Mesenteric fat pad (tissue), 1 donor: ENCODE data around the gene SNX20. TPM values are rescaled to one million over a fixed set of nuclear protein-coding genes. Genes with fewer than 3 reads are reported as not detected.

ENCODE experiments used
- DNase-seq: peaks from one replicate; pipeline ENCODE4 v3.0.0-alpha.2; 2020; ENCODE audit warnings: low spot score
- total RNA-seq: library from RNA; stranded (reverse); fragmentation: NEBNext Ultra II Directional; extraction: Animal tissue kit (Norgen Biotek cat#: 25700); gene quantifications from one replicate; pipeline ENCODE4 v1.2.1, GENCODE V29; 2021
- donor health status: DM: yes; HTN: yes; CAD: no.

Gene SNX20
- total RNA-seq, 1 donor from 2014 or later: 3.6 TPM

DNA sequence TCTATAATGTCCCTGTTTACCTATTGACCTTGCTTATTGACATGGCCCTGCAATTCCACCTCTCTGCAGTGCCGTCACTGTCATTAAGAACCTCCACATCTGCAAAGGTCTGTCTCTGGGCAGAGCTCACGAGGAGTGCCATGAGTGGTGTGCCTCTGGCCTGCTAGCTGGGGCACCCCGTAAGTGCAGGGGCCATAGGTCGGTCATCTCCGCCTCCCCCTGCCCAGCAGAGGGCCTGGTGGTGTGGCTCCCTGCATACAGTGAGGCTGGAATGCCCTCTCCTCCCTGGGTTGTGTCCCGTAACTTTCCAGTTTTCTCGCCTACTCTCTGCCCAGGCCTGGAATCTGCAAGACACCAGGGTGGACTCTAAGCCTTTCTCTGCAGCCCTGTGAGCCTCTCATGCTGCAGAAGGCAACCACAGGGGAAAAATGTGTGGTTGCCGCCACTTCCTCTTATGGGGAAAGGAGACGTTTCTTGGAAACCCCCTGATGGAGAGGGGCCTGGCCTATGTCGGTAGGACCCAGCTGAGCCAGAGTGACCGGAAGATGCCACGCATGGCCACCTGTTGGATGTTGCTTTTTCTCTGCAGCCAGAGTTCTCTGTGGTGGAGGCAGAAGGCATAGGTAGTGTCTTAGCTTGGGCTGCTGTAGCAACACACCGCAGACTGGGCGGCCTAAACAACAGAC lies 2.7 kb upstream of the SNX20 start:
- no peak for DNase-seq

- peak; percentile 47 for DNase-seq
These were observed 587 bp downstream of the SNX20 start for GRCh38 chr16:50680556-50680893.

DNA sequence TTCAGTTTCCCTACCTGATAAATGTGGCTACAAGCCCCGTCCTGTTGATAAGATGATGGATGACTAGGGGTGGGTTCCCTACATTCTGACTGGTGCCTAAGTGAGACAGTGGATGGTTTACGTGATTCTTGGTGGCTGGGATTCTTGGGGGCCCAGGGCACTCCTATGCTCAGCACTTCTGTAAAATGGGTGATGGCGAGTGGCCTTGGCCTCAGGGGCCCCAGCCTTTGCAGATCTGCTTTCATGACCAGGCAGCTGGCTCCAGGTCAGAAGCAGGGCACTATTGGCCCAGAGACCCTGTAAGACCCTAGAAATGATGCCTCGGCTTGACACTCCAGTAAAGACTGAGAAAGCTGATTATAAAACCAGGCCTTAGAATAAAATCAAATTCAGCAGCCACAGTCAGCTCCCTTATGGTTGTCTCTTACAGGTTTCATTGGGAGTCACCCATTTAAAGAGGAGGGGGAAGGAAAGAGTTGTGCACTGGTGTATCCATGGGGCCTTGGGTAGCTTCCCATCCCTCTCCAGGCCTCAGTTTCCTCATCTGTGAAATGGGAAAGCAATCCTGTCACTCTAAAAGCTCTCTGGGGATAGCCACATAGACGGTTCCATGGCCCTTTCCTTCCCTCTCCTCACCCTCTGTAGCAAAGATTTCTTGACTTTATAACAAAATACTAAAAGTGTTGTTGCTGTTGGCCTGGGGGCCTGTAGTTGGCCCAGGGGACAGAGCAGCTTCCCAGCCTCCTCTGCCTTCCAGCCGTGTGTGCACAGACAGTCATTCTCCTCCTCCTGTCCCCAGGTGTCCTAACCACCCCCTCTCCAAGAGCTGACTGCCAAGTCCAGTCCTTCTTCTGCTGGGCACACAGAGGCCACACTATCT lies 1.2 kb downstream of the SNX20 start:
- peak; percentile 76 for DNase-seq

GRCh38 chr16:50679266-50679665 lies 1.8 kb downstream of the SNX20 start:
- DNase-seq: peak; percentile 68

GRCh38 chr16:50678531-50678930 lies 2.6 kb downstream of the SNX20 start:
- DNase-seq: no peak

GRCh38 chr16:50677351-50677750 lies 3.8 kb downstream of the SNX20 start:
- no peak for DNase-seq

DNA sequence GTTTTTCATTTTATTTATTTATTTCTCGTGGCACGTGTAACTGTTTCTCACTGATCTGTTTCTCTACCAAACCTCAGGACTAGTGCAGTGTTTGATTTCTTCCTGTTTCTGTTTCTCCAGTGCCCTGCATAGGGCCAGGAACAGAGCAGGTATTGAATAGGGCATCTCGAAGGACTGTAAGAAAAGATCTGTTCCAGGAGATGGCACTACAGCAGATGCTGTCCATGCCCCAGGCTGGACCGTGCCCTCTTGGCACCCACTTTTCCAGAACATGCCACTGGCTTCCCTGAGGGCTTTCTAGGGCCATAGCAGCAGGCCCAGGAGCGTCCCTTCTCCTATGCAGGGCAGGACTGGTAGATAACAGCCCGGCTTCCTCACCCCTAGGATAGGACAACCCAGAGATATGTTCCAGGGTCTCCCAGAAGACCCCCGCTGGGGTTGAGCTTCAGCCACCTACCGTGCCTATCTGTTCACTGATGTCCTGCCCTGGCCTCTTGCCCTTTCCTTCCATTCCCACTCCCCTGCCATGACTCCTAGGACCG lies 4.4 kb downstream of the SNX20 start:
- no peak for DNase-seq

DNA sequence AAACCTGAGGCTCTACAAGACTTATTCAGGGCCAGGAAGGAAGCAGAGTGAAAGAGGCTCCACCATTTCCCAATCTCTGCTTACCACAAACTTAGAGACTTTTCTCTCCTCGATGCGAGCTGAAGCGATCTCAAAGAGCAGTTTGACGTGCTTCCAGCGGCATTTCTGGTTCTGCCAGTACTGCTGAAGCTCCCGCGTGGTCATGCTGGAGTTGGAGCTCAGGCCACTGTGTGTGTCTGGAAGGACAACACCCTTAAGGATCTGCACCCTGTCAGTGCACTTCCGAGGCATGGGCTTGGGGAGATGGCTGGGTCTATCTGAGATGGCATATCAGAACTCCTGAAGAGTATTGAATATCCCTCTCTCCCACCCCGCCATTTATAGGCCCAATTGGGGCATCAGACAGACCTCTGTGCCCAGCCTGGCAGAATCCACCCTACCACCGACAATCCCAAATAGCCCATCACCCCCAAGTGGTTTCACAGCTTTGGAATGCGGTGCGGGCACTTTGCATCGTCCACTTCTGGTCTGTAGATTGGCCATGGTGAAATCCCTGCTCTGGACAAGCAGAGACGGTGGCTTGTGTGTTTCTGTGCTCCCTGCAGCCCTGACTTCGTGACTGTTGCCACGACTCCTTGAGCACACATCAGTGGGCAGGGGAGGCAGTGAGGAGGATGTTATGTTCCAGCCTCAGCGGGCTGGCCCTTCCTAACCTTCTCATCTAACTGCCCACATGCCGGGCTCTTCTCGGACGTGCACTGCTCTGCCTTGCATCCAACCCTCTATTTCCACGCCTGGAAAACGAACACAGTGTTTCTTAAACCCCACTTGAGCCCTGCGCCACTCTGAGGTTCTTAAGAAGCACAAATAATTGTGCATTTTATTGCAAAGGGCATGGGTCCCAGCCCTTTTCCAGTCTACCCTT lies 5.2 kb downstream of the SNX20 start:
- no peak for DNase-seq

DNA sequence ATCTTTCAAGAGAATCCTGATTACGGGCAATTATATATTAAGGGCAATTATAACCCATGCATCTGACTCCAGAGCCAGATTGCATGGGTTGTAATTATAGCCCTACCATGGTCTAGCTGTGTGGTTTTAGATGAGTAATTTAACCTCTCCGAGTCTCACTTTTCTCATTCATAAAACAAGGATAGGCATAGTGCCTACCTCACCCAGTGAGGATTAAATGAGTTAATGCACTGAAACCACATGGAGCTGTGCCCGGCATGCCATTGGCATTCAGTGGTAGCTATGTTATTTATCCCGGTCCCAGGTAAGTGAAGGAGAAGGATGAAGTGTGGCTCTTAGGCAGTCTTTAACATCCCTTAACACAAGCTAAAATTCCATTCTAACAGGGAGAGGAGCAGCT lies 6.3 kb downstream of the SNX20 start:
- no peak for DNase-seq

DNA sequence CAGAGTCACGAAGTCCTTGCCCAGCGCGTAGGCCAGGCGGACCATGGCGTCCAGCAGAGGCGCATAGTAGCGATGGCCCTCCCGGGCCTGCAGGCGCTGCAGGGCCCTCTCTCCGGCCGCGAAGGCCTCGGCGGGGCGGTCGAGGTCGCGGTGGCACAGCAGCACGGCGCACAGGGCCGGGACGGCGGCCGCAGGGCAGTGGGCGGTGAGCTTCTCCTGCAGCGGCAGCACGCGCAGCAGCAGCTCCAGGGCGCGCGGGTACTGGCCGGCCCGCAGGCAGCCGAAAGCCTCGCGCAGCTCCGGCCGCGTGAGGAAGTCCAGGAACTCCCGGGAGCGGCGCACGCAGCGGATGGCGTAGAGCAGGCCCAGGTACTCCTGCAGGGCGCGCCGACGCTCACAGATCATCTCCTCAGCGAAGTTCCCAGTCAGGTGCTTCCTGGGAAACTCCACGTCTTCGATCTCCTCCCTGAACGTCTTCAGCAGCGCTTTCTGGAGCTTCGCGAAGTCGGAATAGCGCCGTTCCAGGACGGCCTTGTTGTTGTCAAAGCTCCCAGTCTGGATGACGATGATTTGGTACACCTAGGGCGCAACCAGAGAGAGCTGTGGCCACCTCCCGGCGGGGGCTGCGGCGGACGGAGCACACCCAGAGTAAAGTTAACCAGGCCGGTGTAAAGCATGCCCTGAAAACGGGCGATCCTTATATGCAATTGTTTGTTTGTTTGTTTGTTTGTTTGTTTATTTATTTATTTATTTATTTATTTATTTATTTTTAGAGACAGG lies 7.4 kb downstream of the SNX20 start:
- DNase-seq: no peak

DNA sequence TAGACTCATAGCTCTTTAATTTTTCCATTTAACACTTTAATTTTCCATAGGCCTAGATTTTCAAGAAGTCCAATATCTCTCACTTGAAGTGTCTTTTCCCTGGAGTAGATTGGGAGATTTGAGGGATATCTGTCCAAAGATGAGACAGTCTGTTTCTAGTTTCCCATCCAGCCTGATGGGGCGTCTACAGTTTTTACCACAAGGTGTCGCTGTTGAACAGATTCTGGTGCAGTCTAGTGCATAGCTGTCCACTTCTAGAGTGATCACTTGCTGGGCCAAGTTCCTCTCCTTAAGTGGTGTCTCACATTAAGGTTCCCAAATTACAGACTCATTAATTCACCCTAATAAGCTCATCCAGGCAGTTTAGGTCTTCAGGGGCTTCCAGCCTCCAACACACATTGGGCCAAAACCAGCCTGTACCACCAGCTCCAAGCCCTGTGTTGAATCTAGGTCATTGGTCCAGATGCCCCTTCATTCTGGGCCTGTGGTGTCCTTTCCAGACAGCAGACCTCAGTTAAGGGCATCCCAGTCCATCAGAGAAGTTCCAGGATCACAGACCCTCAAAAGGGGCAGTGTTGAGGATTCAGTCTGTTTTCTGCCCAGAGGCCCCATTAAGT lies 9.4 kb downstream of the SNX20 start:
- DNase-seq: no peak

DNA sequence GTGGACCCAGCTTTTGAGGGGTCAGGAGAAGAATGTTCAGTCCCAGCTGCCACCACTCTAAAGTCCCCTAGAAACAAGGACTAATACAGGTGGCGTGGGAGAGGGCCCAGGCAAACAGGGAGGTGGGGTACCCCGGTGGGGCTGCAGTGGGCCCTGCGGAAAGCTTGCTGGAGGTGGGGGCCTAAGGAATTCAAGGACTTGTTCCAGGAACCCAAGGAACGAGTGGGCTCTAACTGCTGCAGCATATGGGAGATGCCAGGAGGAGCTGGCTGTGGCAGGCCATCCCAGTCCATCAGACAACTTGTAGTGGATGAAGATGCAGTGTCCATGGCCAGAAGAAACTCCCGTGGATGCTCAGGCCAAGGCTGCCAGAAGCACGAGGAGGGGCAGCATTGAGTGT lies 10.6 kb downstream of the SNX20 start:
- no peak for DNase-seq

DNA sequence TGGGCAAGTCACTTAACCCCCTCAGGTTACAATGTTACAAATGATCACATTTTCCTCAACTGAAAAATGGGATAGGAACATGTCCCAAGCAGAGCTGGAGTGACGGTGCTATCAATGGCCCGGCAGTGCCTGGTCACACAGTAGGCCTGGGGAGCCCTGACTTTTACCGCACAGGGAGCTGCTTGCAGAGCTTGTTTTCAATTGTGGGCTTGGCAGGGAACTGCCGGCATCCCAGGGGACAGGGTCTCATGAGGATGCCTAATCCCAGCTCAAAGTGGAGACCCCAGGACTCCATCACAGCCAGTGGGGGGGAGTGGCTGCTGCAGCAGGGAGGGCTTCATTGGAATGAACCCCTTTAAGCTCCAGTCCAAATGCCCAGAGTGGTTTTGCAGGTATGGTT lies 11.4 kb downstream of the SNX20 start:
- no peak for DNase-seq

DNA sequence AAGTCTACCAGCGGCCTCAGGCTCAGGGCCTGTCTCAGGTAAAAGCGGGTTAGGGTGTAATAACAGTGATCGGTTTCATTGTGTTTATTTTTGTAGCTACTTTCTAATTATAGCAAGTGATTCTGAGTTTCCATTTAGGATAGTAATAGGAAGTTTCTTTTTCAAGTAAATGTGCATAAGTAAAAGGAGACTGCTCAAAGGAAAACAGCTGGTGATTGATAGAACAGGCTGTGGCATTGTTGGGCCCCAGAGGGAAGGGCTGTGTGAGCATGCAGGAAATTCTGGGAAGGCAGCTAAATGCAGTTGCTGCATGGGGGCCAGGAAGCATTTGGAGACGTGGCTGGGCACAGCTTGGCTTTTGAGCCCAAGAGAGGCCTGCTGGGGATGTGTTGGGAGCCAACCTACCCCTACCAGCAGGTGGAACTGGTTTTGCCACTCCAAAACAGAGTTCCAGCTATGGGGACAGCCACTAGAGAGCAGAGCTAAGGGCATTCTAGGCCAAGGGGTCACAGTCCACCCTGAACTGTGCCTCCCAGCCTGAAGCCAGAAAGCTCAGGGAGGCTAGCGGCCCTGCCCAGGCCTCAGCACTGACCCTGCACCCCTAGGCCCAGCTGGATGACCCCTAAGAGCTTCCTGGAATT lies 12.6 kb downstream of the SNX20 start:
- DNase-seq: no peak

- no peak for DNase-seq
These were observed 13.4 kb downstream of the SNX20 start for GRCh38 chr16:50667497-50668367.

DNA sequence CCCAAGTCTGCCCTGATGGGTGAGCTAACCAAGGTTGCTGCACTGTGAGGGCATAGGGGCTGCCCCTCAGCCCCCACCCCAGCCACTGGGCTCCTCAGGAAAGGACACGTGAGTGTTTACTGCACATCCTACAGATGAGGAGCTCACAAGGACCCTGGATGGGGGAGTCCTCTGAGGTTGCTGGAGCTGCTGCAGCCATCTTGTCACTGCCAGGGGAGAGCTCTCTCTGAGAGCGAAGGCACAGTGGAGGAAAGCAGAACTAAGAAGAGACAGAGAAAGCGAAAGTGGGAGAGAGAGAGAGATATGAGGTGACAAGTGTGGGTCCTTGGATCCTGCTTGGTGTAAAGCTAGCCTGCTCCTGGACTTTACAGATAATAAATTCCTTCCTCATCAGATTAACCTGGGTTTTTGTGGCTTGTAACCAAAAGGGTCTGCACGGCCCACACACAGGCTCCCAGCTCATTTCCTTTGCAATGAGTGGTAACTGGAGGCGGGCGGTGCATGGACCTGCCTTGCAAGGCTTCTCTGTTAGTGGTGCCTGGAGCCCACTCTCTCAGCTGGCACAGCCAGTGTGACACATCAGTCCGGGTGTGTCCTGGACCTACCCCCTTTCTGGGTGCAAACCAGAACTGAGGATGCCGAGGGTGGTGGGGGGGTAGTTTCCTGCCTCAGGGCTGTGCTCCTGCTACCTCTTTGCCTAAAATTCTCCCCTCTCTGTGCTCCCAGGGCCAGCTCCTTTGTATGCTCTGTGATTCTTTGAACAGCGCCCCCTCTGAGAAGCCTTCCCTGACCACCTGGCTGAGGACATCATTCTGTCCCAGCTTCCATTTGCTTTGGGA lies 14.2 kb downstream of the SNX20 start:
- DNase-seq: no peak

GRCh38 chr16:50665128-50665878 lies 15.8 kb downstream of the SNX20 start:
- DNase-seq: peak; percentile 94
